ENCODE data around the gene XRCC5. TPM values are rescaled to one million over a fixed set of nuclear protein-coding genes. Genes with fewer than 3 reads are reported as not detected.
A peak's percentile ranks its signal among the peaks of the same experiment; 100 is the strongest.

XRCC5 gene
- total and polyA plus RNA-seq, 7 experiments from 2014 or later = 168 to 347 (median 231) TPM

DNA sequence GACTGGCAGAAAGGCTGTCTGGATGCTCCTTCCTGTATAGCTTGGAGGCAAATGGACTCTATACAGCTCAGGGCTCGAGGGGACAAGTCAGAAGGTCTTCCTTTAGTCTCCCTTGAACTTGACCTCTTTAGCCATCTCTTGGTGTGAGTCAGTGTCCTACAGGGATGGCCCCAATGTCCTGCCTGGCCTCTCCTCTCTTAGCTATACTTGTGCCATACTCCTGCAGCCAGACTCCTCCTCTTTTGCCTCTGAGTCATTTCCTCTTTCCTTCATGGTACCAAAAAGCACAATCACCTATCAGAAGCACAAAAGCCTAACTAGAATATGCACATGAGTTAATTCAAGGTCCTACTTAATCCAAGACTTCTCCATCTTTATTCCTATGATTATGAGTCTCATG, 112.7 kb downstream of the XRCC5 start:
- intact Hi-C loops (cut with micrococcal nuclease) = loop anchor here (1.0 to 5.0 kb wide), 2 partner anchors 182 to 190 kb away; partner anchors contain the start of gene SMARCAL1 (in 1 of the 2)

DNA sequence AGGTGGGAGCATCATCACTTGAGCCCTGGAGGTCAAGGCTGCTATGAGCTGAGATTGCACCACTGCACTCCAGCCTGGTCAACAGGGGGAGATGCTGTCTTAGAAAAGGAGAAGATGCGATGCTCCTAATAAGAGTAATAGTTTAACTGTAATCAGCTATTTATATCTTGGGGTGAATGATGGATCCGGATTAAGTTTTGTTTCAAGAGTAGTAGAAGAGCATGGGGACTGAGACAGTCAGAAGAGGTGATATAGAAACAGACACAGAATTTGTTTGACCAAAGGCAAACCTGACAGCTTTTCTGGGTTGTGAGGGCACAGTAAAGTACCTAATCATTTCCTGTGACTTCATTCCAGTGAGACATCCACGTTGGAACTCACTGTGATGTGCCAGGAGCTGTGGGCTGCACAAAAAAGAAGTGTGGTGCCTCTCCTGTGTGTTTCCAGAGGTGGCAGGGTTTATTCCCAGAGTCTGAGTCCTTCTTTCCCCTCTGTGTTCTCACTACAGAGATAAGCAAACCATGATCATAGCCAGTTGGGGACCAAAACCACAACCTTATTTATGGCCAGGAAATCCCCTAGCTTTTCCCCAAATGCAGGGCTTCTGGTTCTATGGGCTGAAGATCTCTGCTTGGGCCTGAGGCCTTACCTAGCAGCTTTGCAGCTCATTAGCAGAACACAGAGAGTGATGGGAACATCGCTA, 113.7 kb downstream of the XRCC5 start:
- peak overlapping the region in 1 of 10 donors; percentile 15 for H3K4me3 Mint-ChIP-seq
- H3K36me3 Mint-ChIP-seq = peaks cover 0 to 20% (median 4%) of the 10 kb centered on the region in 5 donors
- Histone ChIP-seq H3K9me3 (ENCODE audit: control insufficient read depth in 2 of 3, low read length in 3 of 3) (no peaks in the 10 kb centered on the region), H3K36me3 (ENCODE audit: control insufficient read depth in 2 of 3, insufficient read depth in 3 of 3, low read length in 3 of 3) (no peaks in the 10 kb centered on the region), H3K27me3 (ENCODE audit: control insufficient read depth in 2 of 2, insufficient read depth in 2 of 2, low read length in 2 of 2) (no peaks in the 10 kb centered on the region), H3K4me1 (ENCODE audit: control insufficient read depth in 2 of 2, insufficient read depth in 2 of 2, low read length in 2 of 2) (peaks cover 0 to 8% of the 10 kb centered on the region in 2 donors), H3K27ac (ENCODE audit: low read depth, low read length) (no peak overlapping the region), H3K4me3 (ENCODE audit: low read length) (no peak overlapping the region)
- POLR2A ChIA-PET = no interaction called here
- H3K27me3 Mint-ChIP-seq = no peaks in the 10 kb centered on the region
- no peaks in the 10 kb centered on the region for H3K9me3 Mint-ChIP-seq
- intact Hi-C loops (cut with micrococcal nuclease) = loop anchor here (1.0 to 5.0 kb wide), 2 partner anchors 182 to 190 kb away; partner anchors contain the start of gene SMARCAL1 (in 1 of the 2)
- ATAC-seq (peak; percentile 41), DNase-seq (peak in 1 of 9 donors; percentile 19)
- H3K4me1 Mint-ChIP-seq = peaks cover 7 to 41% (median 22%) of the 10 kb centered on the region in 7 donors
- CTCF ChIA-PET = interaction anchor here (0.8 to 3.9 kb wide), 2 partner anchors 181 to 194 kb away, joined by 3 to 25 read pairs; no protein-coding TSS in a partner anchor
- H3K27ac Mint-ChIP-seq = peak overlapping the region in 2 of 9 donors; percentile 36 to 80

More for the DNA sequence above, 112.7 kb downstream of the XRCC5 start:
- H3K27ac ChIP-seq (ENCODE audit: low read depth, low read length) = no peak overlapping the region
- ChIA-PET CTCF (interaction anchor here (3.9 kb wide), 1 partner anchor 182 kb away, joined by 25 read pairs; no protein-coding TSS in a partner anchor), POLR2A (no interaction called here)
- Mint-ChIP-seq H3K27ac (peak overlapping the region in 1 of 9 donors; percentile 6), H3K27me3 (no peaks in the 10 kb centered on the region), H3K4me3 (peak overlapping the region in 1 of 10 donors; percentile 26), H3K4me1 (peaks cover 7 to 51% (median 32%) of the 10 kb centered on the region in 7 donors), H3K36me3 (peaks cover 0 to 22% (median 4%) of the 10 kb centered on the region in 5 donors), H3K9me3 (no peaks in the 10 kb centered on the region)
- H3K9me3 ChIP-seq (ENCODE audit: control insufficient read depth in 2 of 3, low read length in 3 of 3) = no peaks in the 10 kb centered on the region
- DNase-seq (no peak), ATAC-seq (peak; percentile 36)
- no peak overlapping the region for H3K4me3 ChIP-seq (ENCODE audit: low read length)
- H3K27me3 ChIP-seq (ENCODE audit: control insufficient read depth in 2 of 2, insufficient read depth in 2 of 2, low read length in 2 of 2) = no peaks in the 10 kb centered on the region
- H3K36me3 ChIP-seq (ENCODE audit: control insufficient read depth in 2 of 3, insufficient read depth in 3 of 3, low read length in 3 of 3) = no peaks in the 10 kb centered on the region
- peaks cover 0 to 14% of the 10 kb centered on the region in 2 donors for H3K4me1 ChIP-seq (ENCODE audit: control insufficient read depth in 2 of 2, insufficient read depth in 2 of 2, low read length in 2 of 2)

DNA sequence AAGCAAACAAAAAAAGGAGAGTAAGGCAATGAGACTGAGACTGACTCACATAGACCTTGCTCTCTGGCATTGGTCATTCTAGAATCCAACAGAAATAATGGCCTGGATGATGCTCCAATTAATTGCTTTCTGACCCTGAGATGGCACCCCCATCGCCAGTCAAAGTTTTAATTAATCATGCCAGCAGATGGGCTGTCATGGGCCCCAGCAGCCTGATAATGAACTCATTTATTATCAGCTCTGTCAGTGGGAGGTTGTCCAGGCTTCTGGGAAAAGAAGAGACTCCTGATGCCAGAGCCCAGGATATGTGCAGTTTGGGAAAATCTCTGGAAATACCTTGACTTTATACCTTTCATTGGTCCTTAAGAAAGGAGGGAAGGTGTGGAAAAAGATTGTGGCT, 115.2 kb downstream of the XRCC5 start:
- H3K4me3 ChIP-seq (ENCODE audit: low read length) = no peak overlapping the region
- H3K9me3 Mint-ChIP-seq = peaks cover 0 to 5% (median 0%) of the 10 kb centered on the region in 11 donors
- DNase-seq = no peak
- H3K4me1 ChIP-seq (ENCODE audit: control insufficient read depth in 2 of 2, insufficient read depth in 2 of 2, low read length in 2 of 2) = peaks cover 0 to 8% of the 10 kb centered on the region in 2 donors
- no peak overlapping the region for H3K27ac ChIP-seq (ENCODE audit: low read depth, low read length)
- POLR2A ChIA-PET = interaction anchor here (0.7 kb wide), 1 partner anchor 898 kb away, joined by 3 read pairs; no protein-coding TSS in a partner anchor
- ATAC-seq = no peak
- intact Hi-C loops (cut with micrococcal nuclease) = loop anchor here in 1 of 2 donors (5.0 kb wide), 1 partner anchor 188 kb away; the partner anchor contains the start of gene SMARCAL1
- H3K4me3 Mint-ChIP-seq = no peak overlapping the region
- peaks cover 7 to 33% (median 16%) of the 10 kb centered on the region in 7 donors for H3K4me1 Mint-ChIP-seq
- no peaks in the 10 kb centered on the region for H3K9me3 ChIP-seq (ENCODE audit: control insufficient read depth in 2 of 3, low read length in 3 of 3)
- no peaks in the 10 kb centered on the region for H3K36me3 ChIP-seq (ENCODE audit: control insufficient read depth in 2 of 3, insufficient read depth in 3 of 3, low read length in 3 of 3)
- no peaks in the 10 kb centered on the region for H3K27me3 ChIP-seq (ENCODE audit: control insufficient read depth in 2 of 2, insufficient read depth in 2 of 2, low read length in 2 of 2)
- H3K36me3 Mint-ChIP-seq = peaks cover 0 to 14% (median 5%) of the 10 kb centered on the region in 5 donors
- CTCF ChIA-PET = no interaction called here
- H3K27me3 Mint-ChIP-seq = no peaks in the 10 kb centered on the region
- H3K27ac Mint-ChIP-seq = no peak overlapping the region

DNA sequence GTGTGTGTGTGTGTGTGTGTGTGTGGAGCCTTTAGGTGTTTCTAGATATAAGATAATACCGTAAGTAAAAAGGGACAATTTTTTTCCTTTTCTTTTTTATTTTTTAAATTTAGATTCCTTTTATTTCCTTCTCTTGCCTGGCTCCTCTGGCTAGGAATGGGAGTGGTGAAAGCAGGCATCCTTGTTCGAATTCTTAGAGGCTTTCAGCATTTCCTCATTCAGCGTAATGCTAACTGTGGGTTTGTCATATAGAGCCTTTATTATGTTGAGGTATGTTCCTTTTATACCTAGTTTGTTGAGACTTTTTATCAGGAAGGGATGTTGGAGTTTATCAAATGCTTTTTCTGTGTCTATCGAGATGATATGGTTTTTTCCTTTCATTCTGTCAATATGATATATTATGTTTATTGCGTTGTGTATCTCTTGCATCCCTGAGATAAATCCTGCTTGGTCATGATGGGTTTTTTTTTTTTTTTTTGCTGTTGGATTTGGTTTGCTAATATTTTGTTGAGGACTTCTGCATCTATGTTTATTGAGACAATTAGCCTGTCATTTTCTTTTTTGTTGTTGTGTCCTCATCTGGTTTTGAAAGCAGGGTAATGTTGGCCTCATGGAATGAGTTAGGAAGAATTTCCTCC, 120.2 kb downstream of the XRCC5 start:
- no peak for ATAC-seq
- POLR2A ChIA-PET = no interaction called here
- no peak for DNase-seq
- Histone ChIP-seq H3K4me3 (ENCODE audit: low read length) (no peak overlapping the region), H3K27me3 (ENCODE audit: control insufficient read depth in 2 of 2, insufficient read depth in 2 of 2, low read length in 2 of 2) (no peaks in the 10 kb centered on the region), H3K36me3 (ENCODE audit: control insufficient read depth in 2 of 3, insufficient read depth in 3 of 3, low read length in 3 of 3) (no peaks in the 10 kb centered on the region), H3K9me3 (ENCODE audit: control insufficient read depth in 2 of 3, low read length in 3 of 3) (peaks cover 0 to 4% (median 0%) of the 10 kb centered on the region in 3 experiments), H3K4me1 (ENCODE audit: control insufficient read depth in 2 of 2, insufficient read depth in 2 of 2, low read length in 2 of 2) (no peaks in the 10 kb centered on the region), H3K27ac (ENCODE audit: low read depth, low read length) (no peak overlapping the region)
- intact Hi-C loops (cut with micrococcal nuclease) = no loop called here
- Mint-ChIP-seq H3K4me1 (peaks cover 0 to 5% (median 0%) of the 10 kb centered on the region in 7 donors), H3K4me3 (no peak overlapping the region), H3K27me3 (no peaks in the 10 kb centered on the region), H3K27ac (no peak overlapping the region), H3K36me3 (peaks cover 0 to 35% (median 17%) of the 10 kb centered on the region in 5 donors), H3K9me3 (peaks cover 7 to 35% (median 18%) of the 10 kb centered on the region in 11 donors)
- CTCF ChIA-PET = no interaction called here

DNA sequence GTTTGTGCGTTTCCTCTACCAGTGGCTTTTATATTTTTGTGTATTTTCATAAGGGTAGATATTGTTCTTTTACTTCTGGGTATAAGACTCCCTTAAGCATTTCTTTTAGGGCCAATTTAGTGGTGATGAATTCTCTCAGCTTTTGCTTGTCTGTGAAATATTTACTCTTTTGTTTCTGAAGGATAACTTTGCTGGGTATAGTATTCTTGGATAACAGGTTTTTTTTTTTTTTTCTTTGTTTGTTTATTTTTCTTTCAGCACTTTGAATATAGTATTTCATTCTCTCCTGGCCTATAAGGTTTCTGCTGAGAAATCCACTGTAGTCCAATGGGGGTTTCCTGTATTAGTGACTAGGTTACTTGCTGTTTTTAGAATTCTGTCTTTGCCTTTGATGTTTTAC, 122.7 kb downstream of the XRCC5 start:
- Histone ChIP-seq H3K4me3 (ENCODE audit: low read length) (no peak overlapping the region), H3K27me3 (ENCODE audit: control insufficient read depth in 2 of 2, insufficient read depth in 2 of 2, low read length in 2 of 2) (no peaks in the 10 kb centered on the region), H3K27ac (ENCODE audit: low read depth, low read length) (no peak overlapping the region), H3K9me3 (ENCODE audit: control insufficient read depth in 2 of 3, low read length in 3 of 3) (peaks cover 0 to 4% (median 0%) of the 10 kb centered on the region in 3 experiments), H3K4me1 (ENCODE audit: control insufficient read depth in 2 of 2, insufficient read depth in 2 of 2, low read length in 2 of 2) (no peaks in the 10 kb centered on the region), H3K36me3 (ENCODE audit: control insufficient read depth in 2 of 3, insufficient read depth in 3 of 3, low read length in 3 of 3) (no peaks in the 10 kb centered on the region)
- intact Hi-C loops (cut with micrococcal nuclease) = no loop called here
- Mint-ChIP-seq H3K36me3 (peaks cover 0 to 43% (median 21%) of the 10 kb centered on the region in 5 donors), H3K27ac (no peak overlapping the region), H3K27me3 (no peaks in the 10 kb centered on the region), H3K4me1 (peaks cover 0 to 5% (median 0%) of the 10 kb centered on the region in 7 donors), H3K9me3 (peaks cover 7 to 39% (median 21%) of the 10 kb centered on the region in 11 donors), H3K4me3 (no peak overlapping the region)
- ChIA-PET CTCF (no interaction called here), POLR2A (no interaction called here)
- DNase-seq (no peak), ATAC-seq (no peak)

DNA sequence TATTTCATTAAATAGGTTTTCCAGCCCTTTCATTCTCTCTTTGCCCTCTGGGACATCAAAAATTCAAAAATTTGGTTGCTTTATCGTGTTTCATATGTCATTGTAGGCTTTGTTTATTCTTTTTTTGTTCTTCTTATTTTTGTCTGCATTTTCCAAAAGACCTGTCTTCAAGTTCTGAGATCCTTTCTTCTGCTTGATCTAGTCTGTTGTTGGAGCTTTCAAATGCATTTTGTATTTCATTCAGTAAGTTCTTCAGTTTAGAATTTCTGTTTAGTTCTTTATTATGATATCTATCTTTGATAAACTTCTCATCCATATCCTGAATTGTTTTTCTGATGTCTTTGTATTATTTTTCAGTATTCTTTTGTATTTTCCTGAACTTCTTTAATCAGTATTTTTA, 123.6 kb downstream of the XRCC5 start:
- Histone ChIP-seq H3K4me3 (ENCODE audit: low read length) (no peak overlapping the region), H3K27me3 (ENCODE audit: control insufficient read depth in 2 of 2, insufficient read depth in 2 of 2, low read length in 2 of 2) (no peaks in the 10 kb centered on the region), H3K36me3 (ENCODE audit: control insufficient read depth in 2 of 3, insufficient read depth in 3 of 3, low read length in 3 of 3) (no peaks in the 10 kb centered on the region), H3K9me3 (ENCODE audit: control insufficient read depth in 2 of 3, low read length in 3 of 3) (peaks cover 0 to 4% (median 0%) of the 10 kb centered on the region in 3 experiments), H3K4me1 (ENCODE audit: control insufficient read depth in 2 of 2, insufficient read depth in 2 of 2, low read length in 2 of 2) (no peaks in the 10 kb centered on the region), H3K27ac (ENCODE audit: low read depth, low read length) (no peak overlapping the region)
- intact Hi-C loops (cut with micrococcal nuclease) = no loop called here
- Mint-ChIP-seq H3K4me1 (peaks cover 0 to 5% (median 0%) of the 10 kb centered on the region in 7 donors), H3K36me3 (peaks cover 0 to 43% (median 21%) of the 10 kb centered on the region in 5 donors), H3K27me3 (no peaks in the 10 kb centered on the region), H3K9me3 (peaks cover 7 to 39% (median 21%) of the 10 kb centered on the region in 11 donors), H3K27ac (no peak overlapping the region), H3K4me3 (no peak overlapping the region)
- ChIA-PET CTCF (interaction anchor here (0.5 kb wide), 1 partner anchor 33 kb away, joined by 3 read pairs; no protein-coding TSS in a partner anchor), POLR2A (no interaction called here)
- DNase-seq (no peak), ATAC-seq (no peak)
